ENCODE results near the gene ZNF492.
"Not testable (repeated sequence)": the region's sequence is repeated elsewhere in the genome, so short reads cannot be mapped to it uniquely, and the experiment has no call there.

The ZNF492 gene

GRCh38 chr19:22633706-22634449 lies at the start of gene ZNF492:
ZNF492 (plus strand) TSS chr19:22634324; CDS start chr19:22653400, 19,076 bp downstream.
- peak; percentile 93 for DNase-seq (ENCODE audit: low read depth)

DNA sequence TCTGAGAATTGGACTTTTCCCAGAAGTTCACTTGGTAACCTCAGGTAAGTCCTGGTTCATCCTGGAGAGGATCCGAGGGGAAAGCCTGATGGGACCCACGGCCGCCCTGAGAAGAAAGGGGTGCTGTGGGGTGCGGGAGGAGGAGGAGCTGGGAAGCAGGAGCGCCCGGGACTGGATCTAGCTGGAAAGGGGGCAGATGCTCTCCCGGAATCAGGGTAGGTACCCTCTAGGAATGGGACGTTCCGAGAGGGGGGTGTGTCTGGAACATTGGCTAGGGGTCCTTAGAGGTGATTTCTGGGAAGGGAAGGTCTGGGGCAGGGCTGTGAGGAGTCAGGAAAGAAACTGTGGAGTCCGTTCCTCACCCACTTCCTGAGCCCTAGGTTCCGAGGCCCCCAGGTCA lies 38.7 kb upstream of the ZNF492 start:
- DNase-seq (ENCODE audit: low read depth), result no peak

- no peak for DNase-seq (ENCODE audit: low read depth)
Measured at GRCh38 chr19:22595918-22596341, 38.2 kb upstream of the ZNF492 start.

DNA sequence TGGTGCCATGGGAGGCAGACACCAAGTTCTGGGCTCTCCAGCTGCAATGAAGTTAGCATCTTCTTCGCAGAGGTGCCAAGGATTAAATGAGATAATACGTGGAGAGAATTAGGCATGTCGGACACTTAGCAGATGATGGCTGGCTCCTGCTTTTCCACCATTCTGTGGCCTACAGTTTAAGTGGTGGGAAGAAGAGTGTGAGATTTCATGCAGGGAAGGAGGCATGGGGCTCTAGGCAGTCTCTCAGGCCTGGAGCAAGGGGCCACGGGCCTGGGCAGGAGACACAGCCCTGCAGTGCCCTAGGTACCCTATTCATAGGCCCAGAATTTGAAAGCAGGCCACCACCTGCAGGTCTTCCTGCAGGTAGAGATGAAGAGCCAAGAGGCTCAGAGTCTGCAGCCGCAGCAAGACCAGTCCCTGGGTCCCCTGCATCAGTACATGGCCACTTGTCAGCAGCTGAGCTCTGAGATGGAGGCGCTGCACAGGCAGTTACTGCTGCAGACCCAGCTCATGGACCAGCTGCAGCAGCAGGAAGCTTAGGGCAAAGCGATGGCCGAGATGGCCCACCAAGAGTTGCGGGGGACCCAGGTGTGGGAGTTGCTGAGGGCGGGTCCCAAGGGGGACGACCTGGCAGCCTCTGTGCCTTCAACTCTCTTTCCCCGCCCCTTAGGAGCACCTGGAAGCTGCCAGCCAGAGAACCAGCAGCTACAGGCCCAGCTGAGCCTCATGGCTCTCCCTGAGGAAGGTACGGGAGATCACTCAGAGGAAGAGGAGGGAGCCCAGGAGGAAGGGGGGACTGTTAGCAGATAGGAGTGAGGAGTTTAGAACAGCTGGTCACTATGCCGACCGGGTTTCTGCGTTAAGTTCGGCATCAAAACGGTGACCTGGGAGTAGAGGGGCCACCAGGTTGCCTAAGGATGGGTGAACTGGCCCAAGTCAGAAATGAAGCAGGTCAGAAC lies 33.2 kb upstream of the ZNF492 start:
- no peak for DNase-seq (ENCODE audit: low read depth)

- DNase-seq (ENCODE audit: low read depth), result no peak
Measured at GRCh38 chr19:22601906-22602630, 32.1 kb upstream of the ZNF492 start.

DNA sequence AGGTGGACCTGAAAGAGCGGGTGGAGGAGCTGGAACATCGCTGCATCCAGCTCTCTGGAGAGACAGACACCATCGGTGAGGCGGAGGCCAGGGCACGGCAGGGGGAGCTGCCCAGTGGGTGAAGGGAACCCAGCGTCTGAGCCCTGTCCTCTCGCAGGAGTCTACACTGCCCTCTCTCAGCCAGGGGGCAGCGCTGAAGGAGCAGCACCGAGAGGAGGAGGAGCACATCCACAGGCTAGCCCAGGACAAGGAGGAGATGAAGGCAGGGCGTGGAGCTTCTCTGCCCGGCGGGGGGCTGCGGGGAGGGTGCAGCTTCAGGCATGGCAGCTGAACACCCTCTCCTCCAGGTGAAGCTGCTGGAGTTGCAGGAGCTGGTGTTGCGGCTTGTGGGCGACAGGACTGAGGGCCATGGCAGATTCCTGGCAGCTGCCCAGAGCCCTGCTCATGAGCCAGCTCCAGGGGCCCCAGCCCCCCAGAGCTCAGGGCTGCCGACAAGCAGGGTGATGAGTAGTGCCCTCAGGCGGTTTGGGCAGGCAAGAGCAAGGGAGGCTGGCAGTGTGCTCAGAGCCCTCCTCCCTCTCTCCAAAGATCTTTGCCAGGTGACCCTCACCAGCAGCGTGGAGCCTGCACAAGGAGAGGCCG lies 31.4 kb upstream of the ZNF492 start:
- no peak for DNase-seq (ENCODE audit: low read depth)

DNA sequence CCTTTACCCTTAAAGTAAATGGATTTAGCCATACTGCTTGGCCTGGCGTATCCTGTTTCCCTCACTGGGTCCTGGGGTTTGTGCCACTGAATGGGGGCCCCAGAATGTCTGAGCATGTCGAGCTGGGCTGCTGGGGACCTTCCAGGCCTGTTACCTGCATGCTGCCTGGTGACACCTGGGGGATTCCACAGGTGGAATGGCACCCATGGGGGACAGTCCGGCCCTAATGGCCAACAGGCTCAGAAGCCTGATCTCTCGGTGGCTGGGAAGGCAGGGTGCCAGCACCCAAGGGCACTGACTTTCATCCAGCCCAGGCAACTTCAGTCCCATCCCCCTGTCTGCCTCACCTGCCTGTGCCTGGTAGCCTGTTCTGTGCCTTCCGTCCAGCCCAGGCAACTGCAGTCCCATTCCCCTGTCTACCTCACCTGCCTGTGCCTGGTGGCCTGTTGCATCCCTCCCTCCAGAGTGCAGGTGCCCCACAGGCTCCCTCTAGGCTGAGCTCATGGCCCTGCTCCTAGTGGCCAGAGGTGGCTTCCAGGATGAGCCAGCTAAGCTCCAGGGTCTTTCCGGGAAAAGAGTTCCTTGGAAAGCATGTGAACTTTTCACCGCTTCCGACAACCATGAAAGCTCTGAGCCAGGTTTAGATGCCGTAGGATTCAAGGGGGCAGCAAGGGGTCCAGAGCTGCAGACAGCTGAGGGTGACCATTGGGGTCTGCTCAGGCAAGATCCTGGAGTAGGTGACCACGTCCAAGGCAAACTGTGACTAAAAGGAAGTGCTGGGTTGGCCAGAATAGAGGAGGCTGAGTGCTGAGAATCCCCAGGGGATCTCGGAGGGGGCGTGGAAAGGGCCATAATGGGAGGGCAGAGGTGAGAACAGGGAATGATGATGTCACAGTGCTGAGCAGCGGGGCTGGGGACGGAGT lies 30.3 kb upstream of the ZNF492 start:
- no peak for DNase-seq (ENCODE audit: low read depth)

DNA sequence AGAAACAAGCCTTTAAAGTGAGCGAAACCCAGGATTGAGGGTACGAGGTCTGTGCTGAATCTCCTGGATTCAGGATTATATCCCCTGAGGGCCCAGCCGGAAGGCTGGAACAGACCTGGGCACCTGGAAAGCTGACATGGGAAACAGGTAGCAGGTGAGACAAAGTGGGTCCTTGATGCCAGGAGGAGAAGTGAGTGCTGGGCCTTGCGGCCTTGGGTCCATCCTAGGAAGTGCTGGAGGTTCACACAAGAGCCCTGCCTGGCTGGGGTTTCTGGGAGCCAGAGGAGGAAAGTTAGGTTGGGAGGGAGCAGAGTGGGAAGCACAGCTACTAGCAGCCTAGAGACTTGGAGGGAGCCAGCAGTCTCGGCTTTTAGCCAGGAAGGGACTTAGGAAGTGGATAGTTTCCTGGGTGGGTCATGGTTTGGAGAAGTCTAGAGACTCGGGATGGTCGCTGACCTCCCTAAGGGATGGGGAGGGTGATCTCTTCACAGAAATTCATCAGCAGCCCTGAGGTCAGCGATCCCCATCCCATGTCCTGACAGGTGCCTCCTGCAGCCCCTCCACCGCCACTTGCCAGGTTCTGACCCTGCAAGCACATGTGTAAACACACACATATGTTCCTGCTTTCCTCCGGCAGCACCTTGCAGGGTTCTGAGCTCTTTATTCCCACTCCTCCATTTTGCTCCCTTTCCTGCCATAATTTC lies 29.4 kb upstream of the ZNF492 start:
- no peak for DNase-seq (ENCODE audit: low read depth)

DNA sequence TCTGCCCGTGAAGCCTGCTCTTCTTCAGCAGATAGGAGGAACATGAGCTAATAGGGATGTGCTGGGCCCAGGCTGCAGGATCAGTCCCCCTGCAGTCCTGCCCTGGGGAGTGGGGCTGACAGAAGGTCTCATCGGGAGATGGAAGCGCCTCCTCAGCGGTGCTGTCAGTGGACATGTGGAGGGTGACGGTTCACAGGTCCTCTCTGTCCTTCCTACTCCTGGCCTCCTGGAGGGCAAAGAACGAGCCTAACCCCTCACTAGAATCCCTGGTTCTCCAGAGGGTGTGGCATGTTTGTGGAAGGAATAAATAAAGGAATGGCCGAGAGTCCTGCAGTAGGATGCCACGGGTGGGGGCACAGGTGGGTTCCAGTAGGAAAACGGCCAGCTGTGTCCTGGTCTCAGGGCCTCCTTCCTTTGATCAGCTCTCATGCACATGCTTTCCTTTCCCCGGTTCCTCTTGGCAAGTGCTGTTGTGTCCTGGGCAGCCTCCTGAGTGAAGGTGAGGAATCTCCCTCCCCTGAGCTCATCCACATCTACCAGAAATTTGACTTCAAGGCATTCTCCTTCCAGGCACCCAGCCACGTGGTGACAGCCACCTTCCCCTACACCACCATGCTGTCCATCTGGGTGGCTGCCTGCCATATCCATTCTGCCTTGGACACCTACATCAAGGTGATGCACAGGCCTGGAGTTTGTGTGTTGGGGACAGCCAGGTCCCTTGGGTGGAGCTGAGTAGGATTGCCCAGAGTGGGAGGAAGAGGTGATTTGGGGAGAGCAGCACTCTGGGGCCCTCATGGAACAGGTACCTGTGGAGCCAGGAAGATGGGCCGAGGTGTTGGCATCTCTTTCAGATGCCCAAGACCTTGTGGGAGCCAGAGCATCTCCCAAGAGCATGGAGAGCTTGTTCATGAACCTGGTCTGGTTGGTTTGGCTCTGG lies 28.6 kb upstream of the ZNF492 start:
- no peak for DNase-seq (ENCODE audit: low read depth)

DNA sequence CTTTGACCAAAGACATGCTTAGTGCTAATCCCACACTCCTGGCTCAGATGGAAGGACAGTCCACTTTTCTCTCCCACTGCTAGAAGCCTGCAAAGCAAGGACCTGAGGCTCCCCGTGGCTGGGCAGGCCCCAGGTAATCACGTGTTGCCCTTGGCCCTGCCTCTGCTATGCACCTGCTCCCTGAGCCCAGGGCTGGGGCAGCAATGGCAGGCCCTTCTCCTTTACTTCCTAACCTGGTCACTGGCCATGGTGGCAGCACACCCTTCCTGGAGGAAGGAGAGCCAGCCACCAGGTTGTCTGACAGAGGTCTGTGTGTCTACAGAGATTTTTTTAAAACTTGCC lies 27.9 kb upstream of the ZNF492 start:
- no peak for DNase-seq (ENCODE audit: low read depth)

- DNase-seq (ENCODE audit: low read depth), result no peak
Measured at GRCh38 chr19:22606954-22607652, 27.0 kb upstream of the ZNF492 start.

DNA sequence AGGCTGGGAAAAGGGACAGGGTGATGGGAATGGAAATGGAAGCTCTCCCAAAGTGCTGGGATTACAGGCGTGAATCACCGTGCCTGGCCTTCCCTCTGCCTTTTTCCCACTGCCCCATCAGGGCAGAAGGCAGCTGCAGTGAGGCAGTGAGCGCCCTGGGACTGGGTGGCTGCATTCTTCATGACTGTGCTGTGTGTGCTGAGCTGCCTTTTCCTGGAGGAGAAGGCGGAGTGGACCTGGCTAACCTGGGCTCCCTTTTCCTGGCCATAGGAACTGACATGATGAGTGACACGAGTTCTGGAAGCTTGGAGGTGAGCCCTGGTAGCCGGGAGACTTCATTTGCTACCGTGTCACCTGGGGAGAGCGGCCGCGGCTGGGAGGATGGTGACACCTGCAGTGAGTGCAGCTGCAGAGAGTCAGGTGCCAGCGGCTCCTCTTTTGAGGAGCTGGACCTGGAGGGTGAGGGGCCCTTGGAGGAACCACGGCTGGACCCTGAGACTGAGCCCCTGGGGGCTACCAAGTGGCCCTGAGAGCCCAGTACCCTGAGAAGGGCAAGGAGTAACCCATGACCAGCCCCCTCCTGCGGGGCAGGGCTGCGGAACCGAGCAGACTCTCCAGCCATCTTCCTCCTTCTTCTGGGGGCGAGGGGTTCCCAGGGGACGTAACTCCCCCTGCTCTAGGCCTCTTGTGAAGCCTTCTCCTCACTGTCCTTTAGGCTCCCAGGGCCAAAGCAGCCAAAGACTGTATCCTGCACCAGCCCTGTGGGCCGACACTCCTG lies 26.3 kb upstream of the ZNF492 start:
- DNase-seq (ENCODE audit: low read depth), result no peak

GRCh38 chr19:22608441-22608840 lies 25.7 kb upstream of the ZNF492 start:
- DNase-seq (ENCODE audit: low read depth), result no peak

DNA sequence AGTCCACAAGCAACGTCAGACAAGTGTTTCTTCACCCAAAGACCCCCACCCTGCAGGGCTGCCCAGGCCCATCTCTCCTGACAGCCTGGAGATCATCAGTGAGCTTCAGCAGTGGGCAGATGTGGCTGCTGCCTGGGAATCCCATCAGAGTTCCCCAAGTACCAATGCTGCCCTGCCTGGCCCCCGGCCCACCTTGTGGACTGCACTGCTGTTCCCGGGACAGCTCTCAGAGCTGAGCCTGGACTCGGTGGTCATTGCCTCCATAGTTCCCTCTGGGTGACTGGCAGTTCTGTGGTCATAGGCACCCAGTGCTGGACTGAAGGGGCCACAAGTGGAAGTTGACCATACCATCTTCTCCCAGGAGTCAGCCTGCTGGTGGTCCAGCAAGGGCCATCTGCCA lies 24.5 kb upstream of the ZNF492 start:
- no peak for DNase-seq (ENCODE audit: low read depth)

DNA sequence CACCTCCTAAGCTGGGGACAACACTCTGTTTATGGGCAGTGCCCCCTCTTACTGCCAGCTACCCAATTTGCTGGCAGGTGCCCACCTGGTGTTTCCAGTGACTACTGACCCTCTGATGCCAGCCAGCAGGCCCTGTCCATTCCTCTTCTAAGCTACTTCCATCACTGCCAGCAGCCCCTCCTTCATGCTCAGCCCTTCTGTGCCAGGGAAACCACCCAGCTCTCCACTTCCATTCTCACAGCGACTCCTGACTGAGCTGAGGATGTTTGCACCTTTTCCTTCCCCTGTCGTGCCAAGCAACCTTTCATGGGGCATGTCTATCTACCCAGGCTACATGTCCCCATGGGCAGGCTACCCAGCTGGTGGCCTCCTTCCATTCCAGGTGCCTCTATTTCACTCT lies 24.0 kb upstream of the ZNF492 start:
- DNase-seq (ENCODE audit: low read depth), result no peak

DNA sequence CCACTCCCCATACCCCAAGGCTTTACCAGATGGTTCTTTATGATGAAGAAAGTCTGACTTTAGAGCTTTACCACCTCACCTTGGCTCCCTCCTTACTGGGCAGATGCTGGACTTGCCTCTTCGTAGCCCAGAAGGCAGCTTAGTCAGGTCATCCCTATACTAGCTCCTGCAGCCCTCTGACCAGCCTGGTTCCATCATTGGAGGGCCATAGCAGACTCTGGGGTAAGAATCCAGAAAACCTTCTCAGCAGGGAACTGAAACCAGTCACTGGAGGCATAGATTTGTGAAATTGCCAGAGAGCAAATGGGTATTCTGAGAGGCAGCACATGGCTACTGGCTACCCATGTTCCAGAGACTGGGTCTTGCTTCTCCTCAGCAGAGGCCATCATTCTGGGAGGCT lies 21.8 kb upstream of the ZNF492 start:
- DNase-seq (ENCODE audit: low read depth), result no peak

DNA sequence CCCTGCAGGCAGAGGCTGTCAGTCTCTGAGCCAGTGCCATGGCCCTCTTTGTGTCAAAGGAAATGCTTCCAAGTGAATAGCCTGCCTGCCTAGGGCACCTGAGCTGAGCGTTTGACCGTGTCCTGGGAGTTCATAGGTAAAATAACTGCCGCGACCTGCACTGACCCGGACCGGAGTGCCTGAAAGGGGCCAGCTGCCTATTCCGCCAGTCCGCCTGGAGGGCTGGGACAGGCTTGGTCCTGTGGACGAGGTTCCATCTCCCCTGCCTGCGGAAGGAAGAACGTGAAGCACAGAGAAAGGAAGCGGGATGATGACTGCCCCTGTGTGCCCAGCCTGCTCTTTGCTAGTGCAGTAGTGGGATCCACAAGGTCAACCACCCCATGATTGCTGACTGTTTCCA lies 17.5 kb upstream of the ZNF492 start:
- DNase-seq (ENCODE audit: low read depth), result no peak

GRCh38 chr19:22617181-22617580 lies 16.9 kb upstream of the ZNF492 start:
- not testable (repeated sequence) for DNase-seq (ENCODE audit: low read depth)

Measured in iris pigment epithelial cell (primary cell).